K562 (cell line): ENCODE measurements around the gene MRPS15. TPM values are rescaled to one million over a fixed set of nuclear protein-coding genes. Genes with fewer than 3 reads are reported as not detected.

ENCODE experiments used
- CREM ChIP-seq: IDR thresholded peaks from 2 replicates; pipeline ENCODE4 v1.6.1; 2014; ENCODE audit warnings: antibody characterized with exemption, low read depth
- FOXJ2 ChIP-seq: fragments of 200-800 bp; sonication (Bioruptor generic); IDR thresholded peaks from 2 replicates; pipeline ENCODE4 v1.6.1; 2016; ENCODE audit warnings: missing genetic modification characterization, missing compliant biosample characterization
- JUND ChIP-seq, 2 experiments: IDR thresholded peaks; 2 replicates in 1 of 2; 3 replicates in 1 of 2; pipeline ENCODE4 v1.6.1; 2011; ENCODE audit warnings: borderline replicate concordance in 2 of 2, low read depth in 2 of 2, low read length in 2 of 2, improper control_type of control experiment in 1 of 2, missing biosample characterization in 1 of 2, missing genetic modification characterization in 1 of 2, missing genetic modification reagents in 1 of 2
- MBD2 ChIP-seq: sonication (generic); IDR thresholded peaks from 2 replicates; pipeline ENCODE4 v1.6.1; 2016; ENCODE audit warnings: low read depth, borderline replicate concordance
- SAP30 ChIP-seq: fragments of 200-600 bp; sonication (generic); IDR thresholded peaks from 2 replicates; pipeline ENCODE4 v1.6.1; 2012; ENCODE audit warnings: borderline replicate concordance, low read depth, mild to moderate bottlenecking, moderate library complexity, low read length, control low read depth, inconsistent platforms; ENCODE audit not compliant: insufficient read depth, poor library complexity, severe bottlenecking
- SMAD3 ChIP-seq: fragments of 450-650 bp; formaldehyde crosslinking; conservative IDR thresholded peaks from 2 replicates; pipeline ENCODE4 v1.4.0; 2020; ENCODE audit warnings: mild to moderate bottlenecking
- TRIM24 ChIP-seq, 2 experiments: fragments of 450-650 bp; IDR thresholded peaks; 2 replicates each; pipeline ENCODE4 v1.6.1; 2016
- ZNF143 ChIP-seq: sonication (generic); formaldehyde crosslinking; IDR thresholded peaks from 2 replicates; pipeline ENCODE4 v1.9.0; 2022; ENCODE audit warnings: mild to moderate bottlenecking, missing genetic modification reagents
- ZNF592 ChIP-seq: fragments of 450-650 bp; IDR thresholded peaks from 2 replicates; pipeline ENCODE4 v1.6.1; 2017; ENCODE audit warnings: antibody characterized with exemption, mild to moderate bottlenecking
- polyA plus RNA-seq, 8 experiments: library from polyadenylated mRNA; depleted of rRNA in 4 of 8; stranded (reverse) in 5 of 8; unstranded in 3 of 8; fragments of >200 nt; fragmentation: Nextera tagmentation in 2 of 8; fragmentation: Illumina TruSeq in 1 of 8; extraction: Ambion mirVana in 2 of 8; extraction: Trizol in 1 of 8; gene quantifications; 2 replicates each; pipeline versions ENCODE4 v1.2.1 to v1.2.3, GENCODE V29; 2011 to 2014; ENCODE audit warnings: inconsistent platforms in 1 of 8, missing spikeins in 1 of 8
- total RNA-seq, 7 experiments: library from RNA; depleted of rRNA in 6 of 7; stranded (reverse); fragments of >200 nt in 6 of 7; fragmentation: Illumina TruSeq in 2 of 7; extraction: Trizol in 2 of 7; gene quantifications; 2 replicates each; pipeline versions ENCODE4 v1.2.1 to v1.2.3, GENCODE V29; 2011 to 2021; ENCODE audit warnings: low replicate concordance in 1 of 7
- TF ChIP-seq, protein P1 (sequence below): fragments of 250-450 bp; sonication (Bioruptor Pico); IDR thresholded peaks from 2 replicates; pipeline ENCODE4 v1.5.0; 2021; ENCODE audit warnings: mild to moderate bottlenecking, borderline replicate concordance
- TF ChIP-seq, protein P2 (sequence below): fragments of 250-450 bp; sonication (Bioruptor Pico); IDR thresholded peaks from 2 replicates; pipeline ENCODE4 v1.8.0; 2021; ENCODE audit warnings: borderline replicate concordance, mild to moderate bottlenecking, moderate library complexity; ENCODE audit not compliant: poor library complexity, severe bottlenecking

The MRPS15 gene
- total and polyA plus RNA-seq, 9 of the 15 experiments (the other 6 are each of a cell fraction or from before 2014, with no cell fraction given): 62.9 to 286 (median 149) TPM

DNA sequence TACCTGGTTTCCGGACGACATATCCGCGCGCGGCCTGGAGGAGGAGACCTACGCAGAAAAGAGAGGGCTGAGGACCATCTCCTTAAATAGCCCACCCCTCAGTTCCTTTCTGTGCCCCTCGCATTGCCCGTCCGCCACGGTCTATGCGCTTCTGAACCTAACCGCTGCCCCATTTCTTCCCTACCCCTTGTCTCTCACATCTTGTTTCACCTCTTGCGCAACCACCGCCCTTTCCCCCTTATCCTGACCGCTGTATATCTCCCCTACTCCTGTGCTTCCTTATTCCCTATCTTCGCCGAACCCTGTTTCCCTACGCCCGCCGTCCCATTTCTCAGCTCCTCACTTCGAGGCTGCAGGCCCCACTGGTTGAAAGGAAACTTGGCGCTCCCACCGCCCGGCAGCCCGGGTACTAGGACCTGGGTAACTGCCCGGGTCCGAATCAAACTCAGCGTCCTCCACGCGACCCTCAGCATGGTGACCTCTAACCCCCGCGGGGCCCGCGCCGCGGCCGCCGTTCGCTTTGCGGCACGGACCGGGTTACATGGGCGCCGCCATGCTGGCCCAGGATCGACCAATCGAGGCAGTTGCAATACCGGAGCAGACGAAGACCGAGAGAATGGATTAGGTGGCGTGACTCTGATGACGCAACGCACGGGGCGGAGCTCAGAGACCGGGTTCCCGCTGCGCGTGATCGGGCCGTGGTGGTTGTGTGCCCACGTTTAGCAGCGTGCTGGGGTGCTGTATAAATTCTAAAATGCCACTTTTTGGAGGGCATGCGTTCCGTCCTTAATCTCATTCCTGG lies at the start of gene MRPS15 (continued):
- TF ChIP-seq, protein P1, sequence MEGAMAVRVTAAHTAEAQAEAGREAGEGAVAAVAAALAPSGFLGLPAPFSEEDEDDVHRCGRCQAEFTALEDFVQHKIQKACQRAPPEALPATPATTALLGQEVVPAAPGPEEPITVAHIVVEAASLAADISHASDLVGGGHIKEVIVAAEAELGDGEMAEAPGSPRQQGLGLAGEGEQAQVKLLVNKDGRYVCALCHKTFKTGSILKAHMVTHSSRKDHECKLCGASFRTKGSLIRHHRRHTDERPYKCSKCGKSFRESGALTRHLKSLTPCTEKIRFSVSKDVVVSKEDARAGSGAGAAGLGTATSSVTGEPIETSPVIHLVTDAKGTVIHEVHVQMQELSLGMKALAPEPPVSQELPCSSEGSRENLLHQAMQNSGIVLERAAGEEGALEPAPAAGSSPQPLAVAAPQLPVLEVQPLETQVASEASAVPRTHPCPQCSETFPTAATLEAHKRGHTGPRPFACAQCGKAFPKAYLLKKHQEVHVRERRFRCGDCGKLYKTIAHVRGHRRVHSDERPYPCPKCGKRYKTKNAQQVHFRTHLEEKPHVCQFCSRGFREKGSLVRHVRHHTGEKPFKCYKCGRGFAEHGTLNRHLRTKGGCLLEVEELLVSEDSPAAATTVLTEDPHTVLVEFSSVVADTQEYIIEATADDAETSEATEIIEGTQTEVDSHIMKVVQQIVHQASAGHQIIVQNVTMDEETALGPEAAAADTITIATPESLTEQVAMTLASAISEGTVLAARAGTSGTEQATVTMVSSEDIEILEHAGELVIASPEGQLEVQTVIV: peak; percentile 84; the same call in 1 of the 2 replicates
- TF ChIP-seq, protein P2, sequence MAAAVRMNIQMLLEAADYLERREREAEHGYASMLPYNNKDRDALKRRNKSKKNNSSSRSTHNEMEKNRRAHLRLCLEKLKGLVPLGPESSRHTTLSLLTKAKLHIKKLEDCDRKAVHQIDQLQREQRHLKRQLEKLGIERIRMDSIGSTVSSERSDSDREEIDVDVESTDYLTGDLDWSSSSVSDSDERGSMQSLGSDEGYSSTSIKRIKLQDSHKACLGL (CRISPR knock-in tag): peak; percentile 96
- 0 out of 2 replicates have a peak, but pooled peaks have one; percentile 96 for TF ChIP-seq ZNF592
- peak; percentile 86 for TF ChIP-seq MBD2
- peak; percentile 98 for TF ChIP-seq SAP30
- peak; percentile 60; the same call in 1 of the 2 replicates for TF ChIP-seq ZNF143
- TF ChIP-seq FOXJ2 (tag): peak; percentile 80; the same call in 1 of the 2 replicates
- TF ChIP-seq SMAD3 (CRISPR knock-in tag): no peak
- peak; percentile 66 to 68; a peak in 3 of 4 replicates for TF ChIP-seq TRIM24 (IDR thresholded peaks at IDR 0.05)
- peak; percentile 98 for TF ChIP-seq JUND (IDR thresholded peaks at IDR 0.05; ENCODE audit: borderline replicate concordance, low read depth, low read length)
- peak; percentile 95 for TF ChIP-seq JUND (tag; IDR thresholded peaks at IDR 0.05; ENCODE audit: borderline replicate concordance, low read depth, low read length)
- peak; percentile 98 for TF ChIP-seq CREM
